ENCODE data around the gene SNX11.

The SNX11 gene

DNA sequence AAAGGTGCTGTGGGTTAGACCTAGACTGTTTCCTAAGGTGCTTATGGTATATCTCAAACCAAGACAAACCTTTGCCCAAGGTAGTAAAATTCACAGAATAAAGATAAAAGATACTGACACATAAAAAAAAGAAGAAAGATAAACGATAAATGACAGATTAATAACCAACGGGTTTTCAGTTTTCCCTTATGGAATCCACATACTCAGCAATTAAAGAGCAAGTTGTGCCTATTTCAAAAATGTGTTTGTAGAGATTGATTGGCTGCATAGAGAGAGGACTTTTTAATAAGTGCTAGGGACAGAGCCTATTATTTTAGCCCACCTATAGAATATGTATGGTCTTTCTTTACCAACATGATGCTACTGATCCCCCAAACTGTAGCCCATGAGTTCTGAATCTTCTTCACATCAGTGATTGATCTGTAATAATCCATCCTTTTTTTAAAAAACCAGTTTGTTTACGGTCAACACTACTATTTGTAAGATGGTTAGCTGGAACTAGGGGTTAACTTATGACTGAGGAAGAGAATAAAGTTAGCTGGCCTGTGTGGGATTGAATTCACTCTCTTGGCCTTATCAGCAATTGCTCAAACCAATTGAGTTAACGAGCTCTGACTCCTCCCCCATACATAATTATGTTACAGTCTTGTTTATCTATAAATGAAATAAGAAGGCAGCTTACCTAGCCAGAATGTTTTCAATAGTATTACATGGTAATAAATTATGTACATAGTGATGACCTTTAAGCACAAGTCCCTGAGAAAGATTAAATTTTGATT lies 53.8 kb downstream of the SNX11 start:
- Mint-ChIP-seq H3K4me1 (peaks cover 14% of the 10 kb centered on the region), H3K36me3 (peaks cover 5% of the 10 kb centered on the region), H3K9me3 (no peaks in the 10 kb centered on the region), H3K27ac (no peak overlapping the region), H3K27me3 (no peaks in the 10 kb centered on the region), H3K4me3 (no peak overlapping the region)

DNA sequence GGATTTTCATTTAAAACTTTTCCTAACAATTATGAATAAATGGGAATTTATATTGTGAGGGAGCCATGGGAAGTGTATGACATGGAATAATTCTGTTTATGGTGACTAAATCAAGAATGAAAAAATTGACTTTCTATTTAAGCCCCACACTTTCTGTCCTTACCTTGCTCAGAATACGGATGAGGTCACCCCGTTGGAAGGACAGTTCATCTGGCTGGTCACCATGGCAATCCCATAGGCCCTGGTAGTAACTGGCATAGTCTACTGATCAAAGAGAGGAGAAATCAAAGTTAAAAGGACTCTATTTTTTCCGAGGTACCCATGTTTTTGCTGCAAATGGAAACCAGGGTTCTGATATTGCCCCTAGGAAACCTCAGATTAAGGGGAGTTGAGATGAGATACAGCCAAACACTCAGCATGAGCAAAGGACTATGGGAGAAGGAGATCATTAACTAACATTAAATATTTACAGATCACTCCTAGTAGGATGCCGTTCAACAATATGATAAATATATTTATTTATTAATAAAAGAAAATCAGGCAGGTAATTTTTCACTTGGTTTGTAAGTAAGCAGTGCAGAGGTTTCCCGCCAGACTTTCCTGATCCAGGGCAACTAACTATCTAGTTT lies 54.9 kb downstream of the SNX11 start:
- no peak overlapping the region for H3K27ac Mint-ChIP-seq
- peaks cover 19% of the 10 kb centered on the region for H3K4me1 Mint-ChIP-seq
- H3K9me3 Mint-ChIP-seq, result no peaks in the 10 kb centered on the region
- H3K4me3 Mint-ChIP-seq, result no peak overlapping the region
- peaks cover 2% of the 10 kb centered on the region for H3K36me3 Mint-ChIP-seq
- H3K27me3 Mint-ChIP-seq, result no peaks in the 10 kb centered on the region

DNA sequence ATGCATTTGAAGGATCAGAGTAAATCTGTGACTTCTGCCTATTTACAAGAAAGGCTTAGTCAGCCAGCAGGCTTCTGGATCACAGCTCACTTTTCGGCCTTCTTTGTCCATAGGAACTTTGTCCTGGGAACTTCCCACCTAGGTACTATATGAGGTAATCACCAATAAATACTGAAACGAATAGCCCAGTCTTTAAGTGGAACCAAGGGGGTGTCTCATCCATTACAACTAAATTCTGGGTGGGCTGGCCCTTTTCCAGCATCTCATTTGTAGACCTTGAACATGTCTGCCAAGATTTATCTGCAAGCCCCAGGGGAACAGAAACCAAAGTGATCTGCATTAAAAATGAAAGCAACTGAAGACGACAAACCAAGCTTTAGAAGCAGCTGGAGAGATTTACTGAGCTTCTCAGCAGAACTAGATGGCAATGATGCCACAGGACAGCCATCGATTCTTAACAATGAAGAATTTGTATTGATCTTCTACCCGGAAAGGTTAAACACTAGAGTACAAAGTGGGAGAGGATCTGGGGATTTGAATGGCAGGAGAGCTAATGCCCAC lies 55.5 kb downstream of the SNX11 start:
- no peaks in the 10 kb centered on the region for H3K27me3 Mint-ChIP-seq
- peaks cover 23% of the 10 kb centered on the region for H3K4me1 Mint-ChIP-seq
- no peaks in the 10 kb centered on the region for H3K9me3 Mint-ChIP-seq
- H3K27ac Mint-ChIP-seq, result peak overlapping the region; percentile 59
- no peak overlapping the region for H3K4me3 Mint-ChIP-seq
- peaks cover 2% of the 10 kb centered on the region for H3K36me3 Mint-ChIP-seq

DNA sequence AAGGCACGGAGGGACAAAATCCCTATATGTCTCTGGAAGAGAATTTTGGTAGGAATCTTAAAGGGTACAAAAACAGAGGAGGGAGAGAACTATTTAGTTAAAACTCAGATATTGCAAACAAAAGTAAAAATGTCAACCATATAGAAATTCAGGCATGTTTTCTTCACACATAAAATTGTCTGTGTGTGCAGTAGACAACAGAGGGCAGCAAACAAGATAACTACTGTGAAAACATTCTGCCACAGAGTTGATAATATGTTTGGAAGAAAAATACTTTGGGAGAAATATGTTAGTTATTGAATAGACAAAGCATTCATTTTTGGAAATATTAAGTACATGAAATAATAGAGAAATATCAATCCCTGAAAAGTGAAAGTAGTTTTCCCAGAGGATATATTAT lies 56.2 kb downstream of the SNX11 start:
- H3K36me3 Mint-ChIP-seq, result peaks cover 2% of the 10 kb centered on the region
- no peak overlapping the region for H3K27ac Mint-ChIP-seq
- no peaks in the 10 kb centered on the region for H3K9me3 Mint-ChIP-seq
- H3K4me1 Mint-ChIP-seq, result peaks cover 25% of the 10 kb centered on the region
- H3K4me3 Mint-ChIP-seq, result no peak overlapping the region
- no peaks in the 10 kb centered on the region for H3K27me3 Mint-ChIP-seq

DNA sequence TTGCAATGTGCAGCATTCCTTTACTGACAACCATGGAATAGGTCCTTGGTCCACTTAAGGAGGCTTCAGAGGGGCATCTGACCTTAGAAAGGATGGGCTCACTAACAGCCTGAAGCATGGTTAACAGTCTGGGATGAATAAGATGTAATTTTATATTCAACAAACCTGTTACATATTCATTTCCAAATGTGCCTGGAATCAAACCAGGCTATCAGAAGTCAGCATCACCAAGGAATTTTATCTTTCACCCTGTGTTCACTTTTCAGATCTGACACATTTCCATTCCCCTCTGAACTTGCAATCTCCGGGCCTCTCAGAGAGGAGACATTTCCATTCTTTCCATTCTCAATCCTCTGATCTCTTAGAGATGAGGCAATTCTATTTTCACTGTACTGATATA lies 62.4 kb downstream of the SNX11 start:
- Mint-ChIP-seq H3K27me3 (no peaks in the 10 kb centered on the region), H3K9me3 (no peaks in the 10 kb centered on the region), H3K4me1 (peaks cover 37% of the 10 kb centered on the region), H3K4me3 (no peak overlapping the region), H3K36me3 (peaks cover 3% of the 10 kb centered on the region), H3K27ac (no peak overlapping the region)
